Left ventricle myocardium inferior (tissue), 1 donor: ENCODE measurements around the gene IGDCC3. TPM values are rescaled to one million over a fixed set of nuclear protein-coding genes. Genes with fewer than 3 reads are reported as not detected.
"Not testable (repeated sequence)": the region's sequence is repeated elsewhere in the genome, so short reads cannot be mapped to it uniquely, and the experiment has no call there.

ENCODE experiments used
- DNase-seq: peaks from one replicate; pipeline ENCODE4 v3.0.0-alpha.2; 2020
- H3K27ac ChIP-seq: fragments of 200-600 bp; replicated peaks from 2 replicates; pipeline ENCODE4 v1.8.0; 2021
- H3K27me3 ChIP-seq: fragments of 200-600 bp; 2 replicates; pipeline ENCODE4 v1.8.0; 2021; ENCODE audit warnings: low read depth
- H3K36me3 ChIP-seq: fragments of 200-600 bp; 2 replicates; pipeline ENCODE4 v1.8.0; 2021
- H3K4me1 ChIP-seq: fragments of 200-600 bp; 2 replicates; pipeline ENCODE4 v1.8.0; 2021
- H3K4me3 ChIP-seq: fragments of 200-600 bp; 2 replicates; pipeline ENCODE4 v1.8.0; 2021; ENCODE audit warnings: mild to moderate bottlenecking, moderate library complexity
- H3K9me3 ChIP-seq: fragments of 200-600 bp; replicated peaks from 2 replicates; pipeline ENCODE4 v1.8.0; 2021
- CTCF ChIP-seq: fragments of 200-600 bp; IDR thresholded peaks from 2 replicates; pipeline ENCODE4 v1.8.0; 2021; ENCODE audit warnings: antibody characterized with exemption, mild to moderate bottlenecking, borderline replicate concordance
- intact Hi-C: fragments of 100-400 bp; cut with micrococcal nuclease; formaldehyde crosslinking; loops from one replicate; pipeline ENCODE4 v1.11.0; 2022
- total RNA-seq: library from RNA; stranded (reverse); fragmentation: NEBNext Ultra II Directional; extraction: Animal tissue kit (Norgen Biotek cat#: 25700); gene quantifications from one replicate; pipeline ENCODE4 v1.2.1, GENCODE V29; 2021
- donor health status: DM: no; HTN: yes; CAD: no; lungs with severe emphysema.

IGDCC3 gene
- total RNA-seq, 1 donor from 2014 or later = 0.16 TPM

GRCh38 chr15:65354835-65355172 lies 23.0 kb downstream of the IGDCC3 start:
- TF ChIP-seq CTCF = no peak
- no peak overlapping the region for H3K27ac ChIP-seq
- peak overlapping the region; percentile 67 for H3K4me3 ChIP-seq
- H3K36me3 ChIP-seq = no peaks in the 10 kb centered on the region
- H3K27me3 ChIP-seq = peaks cover 64% of the 10 kb centered on the region
- peaks cover 6% of the 10 kb centered on the region for H3K4me1 ChIP-seq
- DNase-seq = no peak
- H3K9me3 ChIP-seq = peaks cover 15% of the 10 kb centered on the region
- intact Hi-C loops = no loop called here

DNA sequence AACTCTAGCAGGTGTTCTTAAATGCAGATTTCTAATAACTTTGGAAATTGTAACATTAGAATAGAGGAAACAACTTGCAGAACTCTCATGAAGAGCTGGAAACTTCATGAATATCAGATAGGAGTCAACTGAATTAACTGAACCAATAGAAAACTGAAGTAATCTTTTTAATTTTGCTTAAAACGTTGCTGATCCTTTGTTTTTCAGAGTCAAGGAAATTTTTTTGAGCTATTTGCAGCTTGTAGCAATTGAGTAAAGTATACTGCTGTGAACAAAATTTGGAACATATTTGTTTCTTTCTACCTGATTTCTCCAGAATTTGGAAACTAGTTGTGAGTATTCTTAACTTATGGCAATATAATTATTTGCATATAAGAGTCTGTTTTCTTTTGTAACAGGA lies 25.8 kb downstream of the IGDCC3 start:
- H3K36me3 ChIP-seq, H3K27ac ChIP-seq, intact Hi-C loops, H3K4me3 ChIP-seq, DNase-seq, H3K4me1 ChIP-seq: not testable (repeated sequence)
- Histone ChIP-seq H3K9me3 (peaks cover 15% of the 10 kb centered on the region), H3K27me3 (peaks cover 36% of the 10 kb centered on the region)

- no peak for DNase-seq
- Histone ChIP-seq H3K27ac (no peak overlapping the region), H3K4me1 (no peaks in the 10 kb centered on the region), H3K4me3 (no peak overlapping the region), H3K27me3 (peaks cover 10% of the 10 kb centered on the region), H3K36me3 (no peaks in the 10 kb centered on the region), H3K9me3 (peaks cover 15% of the 10 kb centered on the region)
- intact Hi-C loops = no loop called here
- no peak for TF ChIP-seq CTCF
These were observed 28.5 kb downstream of the IGDCC3 start for GRCh38 chr15:65349338-65349737.

DNA sequence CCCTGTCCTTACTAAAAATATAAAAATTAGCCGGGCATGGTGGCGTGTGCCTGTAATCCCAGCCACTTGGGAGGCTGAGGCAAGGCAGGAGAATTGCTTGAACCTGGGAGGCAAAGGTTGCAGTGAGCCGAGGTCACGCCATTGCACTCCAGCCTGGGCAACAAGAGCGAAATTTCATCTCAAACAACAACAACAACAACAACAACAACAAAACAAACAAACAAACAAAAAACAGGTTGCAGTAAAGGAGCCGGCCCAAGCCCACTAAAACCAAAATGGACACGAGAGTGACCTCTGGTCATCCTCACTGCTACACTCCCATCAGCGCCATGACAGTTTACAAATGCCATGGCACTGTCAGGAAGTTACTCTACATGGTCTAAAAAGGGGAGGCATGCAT lies 30.0 kb downstream of the IGDCC3 start:
- H3K36me3 ChIP-seq, intact Hi-C loops, H3K4me1 ChIP-seq, H3K27ac ChIP-seq, H3K4me3 ChIP-seq, DNase-seq, H3K27me3 ChIP-seq: not testable (repeated sequence)
- peaks cover 15% of the 10 kb centered on the region for H3K9me3 ChIP-seq

GRCh38 chr15:65346856-65347598 lies 30.8 kb downstream of the IGDCC3 start:
- no peak overlapping the region for H3K4me3 ChIP-seq
- no peaks in the 10 kb centered on the region for H3K36me3 ChIP-seq
- TF ChIP-seq CTCF = no peak
- H3K27me3 ChIP-seq = peaks cover 3% of the 10 kb centered on the region
- H3K4me1 ChIP-seq = no peaks in the 10 kb centered on the region
- DNase-seq = no peak
- H3K27ac ChIP-seq = no peak overlapping the region
- H3K9me3 ChIP-seq = peaks cover 7% of the 10 kb centered on the region
- intact Hi-C loops = no loop called here

- intact Hi-C loops = no loop called here
- H3K4me1 ChIP-seq = no peaks in the 10 kb centered on the region
- no peak for TF ChIP-seq CTCF
- no peak overlapping the region for H3K4me3 ChIP-seq
- no peaks in the 10 kb centered on the region for H3K9me3 ChIP-seq
- H3K27me3 ChIP-seq = peaks cover 8% of the 10 kb centered on the region
- DNase-seq = no peak
- no peak overlapping the region for H3K27ac ChIP-seq
- H3K36me3 ChIP-seq = no peaks in the 10 kb centered on the region
These were observed 32.9 kb downstream of the IGDCC3 start for GRCh38 chr15:65344914-65345275.
